Fibroblast of gingiva (primary cell): ENCODE results near the gene DNAH6.
A peak's percentile ranks its signal among the peaks of the same experiment; 100 is the strongest.

Experiments
- DNase-seq: peaks from one replicate; pipeline ENCODE4 v3.0.0-alpha.2; 2011; ENCODE audit warnings: low read depth

DNAH6 gene

DNA sequence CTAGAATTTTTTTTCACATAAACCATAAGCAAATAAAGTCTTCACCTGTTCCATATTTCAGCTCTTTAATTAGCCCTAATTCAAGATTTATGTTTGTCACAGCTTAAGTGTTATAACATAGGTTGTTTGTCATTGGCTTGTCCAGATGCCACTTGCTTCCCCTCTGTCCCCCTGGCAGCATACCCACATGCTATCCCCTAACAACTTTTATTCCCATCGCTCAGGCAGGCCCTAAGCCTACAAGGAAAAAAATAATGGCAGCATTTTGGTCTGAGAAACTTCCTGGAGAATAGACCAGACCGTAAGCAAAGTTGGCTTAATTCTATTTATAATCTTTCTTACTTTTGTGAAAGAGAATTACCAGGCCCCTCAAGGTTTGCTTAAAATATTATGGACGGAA lies 173.9 kb downstream of the DNAH6 start:
- no peak for DNase-seq

DNA sequence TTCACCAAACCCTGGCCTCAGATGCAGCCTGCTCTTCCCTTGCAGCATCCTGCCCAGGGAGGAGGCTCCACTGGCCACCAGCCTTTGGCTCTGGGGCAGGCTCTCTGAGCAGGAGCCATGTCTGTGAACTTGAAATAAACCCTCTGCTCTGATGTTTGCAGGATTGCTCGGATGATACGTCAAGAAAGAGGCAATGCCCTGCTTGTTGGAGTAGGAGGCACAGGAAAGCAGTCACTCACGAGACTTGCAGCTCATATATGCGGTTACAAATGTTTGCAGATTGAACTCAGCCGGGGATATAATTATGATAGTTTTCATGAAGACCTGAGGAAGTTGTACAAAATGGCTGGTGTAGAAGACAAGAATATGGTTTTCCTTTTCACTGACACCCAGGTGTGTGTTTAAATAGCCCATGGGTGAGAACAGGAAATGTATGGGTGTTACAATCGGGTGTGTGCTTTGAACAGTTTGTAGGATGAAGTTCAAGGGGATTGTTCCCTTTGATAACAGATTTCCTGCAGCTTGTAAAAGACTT lies 177.9 kb downstream of the DNAH6 start:
- DNase-seq = no peak

DNA sequence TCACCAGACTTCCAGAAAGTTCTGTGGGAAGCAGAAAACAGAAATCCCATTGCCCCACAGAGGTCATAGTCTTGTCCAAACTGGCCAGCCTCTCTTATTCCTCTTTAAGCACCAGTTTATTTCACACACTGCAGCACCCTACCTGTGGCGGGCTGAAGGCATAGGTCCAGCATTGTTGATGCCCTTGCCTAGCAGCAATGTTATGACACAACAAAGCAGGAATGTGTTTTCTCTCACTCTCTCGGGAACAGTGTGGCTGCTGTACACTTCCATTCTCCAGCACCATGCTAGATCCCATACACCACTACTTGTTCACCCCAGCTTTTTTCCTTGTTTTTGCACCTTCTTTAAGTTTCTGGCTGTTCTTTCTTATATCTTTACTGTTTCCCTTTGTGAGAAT lies 181.6 kb downstream of the DNAH6 start:
- DNase-seq = no peak

DNA sequence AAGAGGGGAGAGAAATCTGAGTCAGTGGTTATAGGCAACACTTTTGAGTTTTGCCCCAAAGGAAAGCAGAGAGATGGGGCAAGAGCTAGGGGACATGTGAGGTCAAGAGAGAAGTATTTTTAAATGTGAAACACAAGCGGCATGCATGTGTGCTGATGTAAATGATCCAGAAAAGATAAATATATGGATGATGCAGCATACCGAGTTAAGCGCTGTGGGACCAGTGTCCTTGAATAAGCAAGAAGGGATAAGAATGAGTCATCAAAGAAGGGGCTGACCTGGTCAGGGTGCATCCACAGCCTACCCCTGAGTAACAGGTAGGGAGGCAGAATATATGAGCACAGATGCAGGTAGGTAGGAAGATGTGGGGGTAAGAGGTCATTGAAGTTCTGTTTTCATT lies 183.7 kb downstream of the DNAH6 start:
- DNase-seq = peak; percentile 61

DNA sequence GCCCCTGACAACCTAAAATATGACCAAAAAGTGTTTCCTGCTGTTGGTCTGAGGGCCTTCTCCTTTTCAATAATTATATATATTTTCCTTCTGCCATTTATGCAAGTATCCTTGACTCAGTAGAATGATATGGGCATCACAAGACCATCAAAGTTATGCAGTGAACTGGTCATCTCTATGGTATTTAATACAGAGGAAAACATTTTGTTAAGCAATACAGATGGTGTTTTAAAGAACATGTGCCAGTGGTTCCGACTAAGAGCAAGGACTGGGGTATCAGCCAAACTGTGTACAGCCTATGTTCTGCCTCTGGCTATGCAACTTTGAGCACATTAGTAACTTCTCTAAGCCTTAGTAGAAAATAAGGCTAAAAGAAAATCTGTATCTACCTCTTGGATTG lies 185.6 kb downstream of the DNAH6 start:
- DNase-seq = peak; percentile 97

DNA sequence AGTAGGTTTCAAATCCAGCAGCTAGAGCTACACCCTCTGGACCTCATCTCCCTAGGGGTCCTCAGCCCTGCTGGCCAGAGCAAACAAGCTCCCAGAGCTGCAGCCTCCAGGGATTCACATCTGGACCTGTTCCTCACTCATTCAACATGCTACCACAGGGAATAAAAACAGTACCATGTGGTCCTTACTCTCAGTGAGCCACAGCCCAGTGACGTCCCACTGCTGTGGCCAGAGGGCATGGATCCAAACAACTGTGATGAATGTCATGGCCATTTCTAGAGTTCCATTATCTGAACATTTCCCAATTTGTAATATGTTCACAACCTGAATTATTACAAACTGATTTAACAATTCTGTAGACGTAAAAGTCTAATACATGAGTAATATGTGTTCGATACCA lies 186.6 kb downstream of the DNAH6 start:
- peak; percentile 9 for DNase-seq

DNA sequence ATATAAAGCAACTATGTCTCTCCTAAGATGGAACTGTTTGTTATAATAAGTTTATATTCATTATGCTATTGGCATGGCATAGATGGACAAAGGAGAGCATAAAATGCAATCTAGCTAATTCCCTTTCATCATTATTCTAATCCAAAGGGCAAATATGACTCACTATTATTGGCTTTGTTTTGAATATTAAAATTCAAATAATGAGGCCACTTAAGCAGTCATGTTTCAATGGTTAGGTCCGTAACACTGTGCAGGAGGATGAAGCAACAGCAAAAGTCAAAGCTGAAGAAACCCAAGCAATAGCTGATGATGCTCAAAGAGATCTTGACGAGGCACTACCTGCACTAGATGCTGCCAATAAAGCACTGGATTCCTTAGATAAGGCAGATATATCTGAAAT lies 187.5 kb downstream of the DNAH6 start:
- peak; percentile 61 for DNase-seq

DNA sequence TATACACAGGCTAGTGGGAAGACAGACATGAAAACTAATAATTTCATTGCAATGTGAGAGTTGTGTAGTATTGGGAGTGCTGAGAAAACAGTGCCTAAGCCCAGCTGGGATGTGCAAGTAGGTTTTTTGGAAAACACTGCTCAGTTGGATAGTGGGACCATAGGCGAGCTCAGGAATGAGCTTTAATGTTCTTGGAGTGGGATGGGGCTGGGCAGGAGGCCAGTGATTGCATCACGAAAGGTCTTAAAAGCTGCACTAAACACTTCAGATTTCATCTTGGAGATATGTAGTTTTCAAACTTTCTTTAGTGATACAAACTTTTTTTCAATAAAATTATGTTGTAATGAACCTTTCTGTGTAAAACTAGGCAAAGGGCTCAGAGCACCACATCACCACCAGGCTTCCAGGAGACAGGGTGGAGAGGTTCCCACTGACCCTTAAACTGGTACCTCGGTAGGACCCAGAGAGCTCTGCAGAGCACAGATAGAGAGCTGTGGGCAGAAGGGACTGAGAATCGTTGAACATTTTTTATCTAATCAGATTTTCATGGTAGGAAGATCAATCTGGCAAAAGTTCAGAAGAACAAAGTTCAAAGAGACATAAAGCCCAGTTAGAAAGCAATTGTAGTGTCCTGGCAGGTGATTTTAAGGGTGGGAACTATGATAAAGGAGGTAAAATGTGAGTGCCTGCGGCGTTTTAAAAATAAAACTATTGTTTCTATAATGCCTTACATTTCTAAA lies 188.4 kb downstream of the DNAH6 start:
- DNase-seq = no peak

DNA sequence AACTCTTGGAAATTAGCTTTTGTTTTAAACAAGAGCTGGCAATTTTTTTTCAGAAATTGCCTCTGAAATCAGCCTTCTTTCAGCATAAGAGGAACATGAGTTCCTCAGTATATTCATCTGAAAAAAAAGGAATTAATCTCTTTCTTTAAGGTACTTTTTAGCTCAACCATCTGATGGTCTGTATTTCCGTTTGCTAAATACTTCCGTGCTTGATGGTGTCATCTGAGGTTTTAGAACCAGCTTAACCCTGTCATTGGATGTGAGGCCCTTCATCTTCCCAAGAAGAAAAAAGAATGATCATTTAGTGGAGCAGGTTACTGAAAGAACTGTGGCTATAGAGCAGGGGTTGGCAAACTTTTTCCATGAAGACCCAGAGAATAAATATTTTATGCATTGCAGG lies 189.6 kb downstream of the DNAH6 start:
- DNase-seq = no peak

DNA sequence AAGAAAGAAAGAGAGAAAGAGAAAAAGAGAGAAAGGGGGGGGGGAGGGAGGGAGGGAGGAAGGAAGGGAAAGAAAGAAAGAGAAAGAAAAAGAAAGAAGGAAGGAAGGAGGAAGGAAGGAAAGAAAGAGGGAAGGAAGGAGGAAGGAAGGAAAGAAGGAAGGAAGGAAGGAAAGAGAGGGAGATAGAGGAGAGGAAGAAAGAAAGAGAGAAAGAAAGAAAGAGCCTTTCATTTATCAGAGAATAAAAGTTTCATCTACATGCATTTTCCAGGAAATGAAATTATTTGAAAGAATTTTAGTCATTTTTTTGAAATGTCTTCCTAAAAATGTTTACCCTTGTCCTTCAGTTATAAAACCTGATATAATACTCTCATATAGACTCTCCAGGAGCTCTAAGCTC lies 192.1 kb downstream of the DNAH6 start:
- no peak for DNase-seq

DNA sequence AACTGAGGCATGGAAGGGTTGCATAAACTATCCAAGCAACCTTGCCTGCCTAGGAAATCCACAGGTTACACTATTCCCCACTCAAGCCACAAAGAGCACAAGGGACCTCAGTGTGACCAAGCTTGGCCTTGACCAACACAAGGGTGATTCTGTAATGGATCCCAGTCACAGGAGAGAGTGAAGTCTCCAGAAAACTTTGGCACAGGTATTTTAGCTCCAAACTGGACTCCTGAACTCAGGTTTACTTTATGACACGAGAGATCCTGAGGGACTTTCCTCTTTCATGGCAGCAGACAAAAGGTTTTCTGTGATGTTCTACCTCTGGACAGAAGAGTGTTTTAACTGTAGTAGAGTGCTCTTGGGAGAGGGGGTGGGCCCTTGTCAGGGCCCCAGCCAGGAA lies 195.4 kb downstream of the DNAH6 start:
- DNase-seq = no peak

DNA sequence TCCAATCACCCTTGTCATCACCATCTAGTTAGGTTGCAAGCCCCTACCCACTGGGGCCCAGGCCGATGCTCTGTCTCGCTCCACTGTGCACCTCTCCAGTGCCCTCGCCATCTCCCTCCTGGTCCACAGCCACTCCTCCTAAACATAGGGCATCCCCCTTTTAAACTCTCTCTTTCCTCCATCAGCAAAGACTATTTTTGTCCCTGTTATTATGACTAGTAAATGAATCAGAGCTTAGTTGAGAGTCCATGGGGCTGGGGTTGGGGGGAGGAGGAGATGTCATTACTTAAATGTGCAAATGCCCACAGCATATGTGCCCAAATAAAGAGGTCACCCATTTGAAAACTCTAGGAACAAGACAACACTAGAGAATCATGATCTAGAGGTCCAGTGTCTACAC lies 197.1 kb downstream of the DNAH6 start:
- DNase-seq = no peak

DNA sequence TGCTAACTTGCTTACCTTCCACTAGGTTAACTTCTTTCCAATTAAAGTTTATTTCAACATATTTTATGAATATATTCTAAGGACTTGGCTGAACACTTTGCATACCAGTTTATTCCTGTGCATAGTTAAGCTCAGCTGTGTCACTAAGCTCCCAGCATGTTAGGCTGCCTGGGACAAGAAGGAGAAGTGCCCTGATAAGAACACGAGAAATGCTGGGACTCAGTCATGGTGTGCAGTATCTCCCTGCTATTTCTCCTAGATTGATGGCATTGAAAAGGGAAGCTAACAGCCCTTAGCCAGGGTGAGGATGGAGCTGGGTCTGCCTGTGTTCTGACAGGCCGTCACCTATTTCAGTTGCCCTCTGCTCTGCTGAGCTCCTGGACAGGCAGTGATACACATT lies 200.3 kb downstream of the DNAH6 start:
- no peak for DNase-seq

DNA sequence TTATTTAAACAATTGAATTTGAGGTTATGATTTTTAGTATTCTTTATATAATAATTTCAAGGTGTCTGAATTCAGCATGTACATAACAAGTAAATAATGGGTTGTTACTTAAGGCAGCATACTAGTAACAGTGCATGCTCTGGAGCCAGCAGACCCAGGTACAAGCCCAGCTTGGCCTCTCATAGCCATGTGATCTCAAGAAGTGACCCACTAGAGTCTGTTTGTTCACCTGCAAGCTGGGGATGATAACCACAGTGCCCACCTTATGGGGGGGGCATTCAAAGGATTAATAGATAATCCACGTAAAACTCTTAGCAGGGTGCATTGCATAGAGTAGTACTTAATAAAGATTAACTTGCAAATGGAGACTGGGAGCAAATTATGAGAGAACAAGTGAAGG lies 201.0 kb downstream of the DNAH6 start:
- DNase-seq = no peak

DNA sequence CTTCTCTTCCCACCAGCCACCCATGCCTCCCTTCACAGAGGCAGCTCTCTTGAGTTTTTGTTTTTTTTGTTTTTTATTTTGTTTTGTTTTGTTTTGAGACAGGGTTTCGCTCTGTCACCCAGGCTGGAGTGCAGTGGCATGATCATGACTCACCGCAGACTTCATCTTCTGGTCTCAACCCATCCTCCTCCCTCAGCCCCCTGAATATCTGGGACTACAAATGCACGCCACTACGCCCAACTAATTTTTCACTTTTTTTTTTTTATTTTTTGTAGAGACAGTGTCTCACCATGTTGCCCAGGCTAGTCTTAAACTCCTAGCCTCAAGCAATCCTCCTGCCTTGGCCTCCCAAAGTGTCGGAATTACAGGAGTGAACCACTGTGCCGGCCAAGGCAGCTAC lies 203.1 kb downstream of the DNAH6 start:
- DNase-seq = no peak

DNA sequence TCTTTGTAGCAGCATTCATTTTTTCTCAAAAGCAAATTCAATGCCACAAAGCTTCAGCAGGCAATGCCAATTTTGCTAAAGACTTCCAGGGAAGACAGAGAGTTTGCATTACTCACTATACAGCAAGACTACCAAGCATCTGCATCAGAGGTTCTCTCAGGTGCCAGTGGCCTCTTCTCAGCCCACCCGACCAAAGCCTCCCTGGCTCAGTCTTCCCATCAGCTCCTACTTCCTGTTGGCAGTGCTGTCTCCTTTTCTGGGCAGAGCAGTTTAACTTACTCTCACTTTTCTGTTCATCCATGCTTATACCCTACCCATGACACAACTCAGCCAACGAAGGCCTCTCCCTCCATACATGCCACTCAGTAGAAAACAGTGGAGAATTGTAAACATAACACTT lies 207.5 kb downstream of the DNAH6 start:
- no peak for DNase-seq

DNA sequence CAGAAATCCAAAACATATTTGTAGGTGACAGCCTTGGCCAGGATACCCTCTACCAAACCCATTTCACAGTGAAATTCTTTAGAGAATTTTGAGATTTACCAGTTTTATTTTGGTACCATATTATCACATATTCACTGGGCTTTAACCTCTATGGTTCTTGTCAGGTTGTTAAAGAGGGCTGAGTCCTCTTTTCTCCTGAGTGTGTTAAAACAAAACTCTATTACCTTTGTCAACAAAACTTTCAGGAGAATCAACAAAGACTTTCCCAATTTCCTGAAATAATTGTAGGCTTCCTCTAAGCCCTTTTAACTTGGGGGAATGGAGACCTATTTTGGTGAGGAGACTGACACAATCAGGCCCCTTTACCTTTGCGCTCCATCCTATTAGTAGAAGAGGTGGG lies 209.4 kb downstream of the DNAH6 start:
- DNase-seq = no peak

DNA sequence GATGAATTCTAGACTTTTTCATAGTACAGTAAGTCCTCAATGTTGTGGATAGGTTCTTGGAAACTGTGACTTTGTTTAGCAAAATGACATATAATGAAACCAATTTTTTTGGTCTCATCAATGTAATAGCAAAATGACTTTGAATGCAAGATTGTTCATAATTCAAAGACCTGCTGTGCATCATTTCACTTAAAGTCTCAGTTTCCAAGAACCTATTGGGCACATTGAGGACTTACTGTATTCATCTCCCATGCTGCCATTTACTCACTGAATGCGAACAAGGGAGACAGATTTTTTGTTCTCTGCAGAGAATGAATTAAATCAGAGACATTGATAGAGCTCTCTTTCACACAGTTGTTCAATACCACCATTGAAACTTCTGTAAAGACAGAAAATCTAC lies 211.0 kb downstream of the DNAH6 start:
- no peak for DNase-seq

DNA sequence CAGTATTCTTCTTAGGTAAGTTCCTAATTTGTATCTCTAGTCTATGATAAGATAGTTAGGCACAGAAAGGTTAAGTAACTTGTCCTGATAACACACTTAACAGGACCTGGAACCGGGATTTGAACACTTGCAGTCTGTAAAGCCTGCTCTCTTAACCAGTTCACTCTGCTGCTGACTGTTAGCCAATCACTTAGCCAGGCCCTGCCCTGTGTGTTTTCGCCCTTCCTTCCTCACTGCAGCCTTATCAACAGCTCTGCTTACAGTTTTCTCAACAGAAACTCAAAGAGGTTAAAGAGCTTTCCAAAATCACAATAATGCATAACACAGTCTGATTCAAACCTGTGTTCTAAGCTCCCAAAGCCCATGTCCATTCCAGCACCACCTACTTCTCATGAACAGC lies 212.9 kb downstream of the DNAH6 start:
- no peak for DNase-seq

DNA sequence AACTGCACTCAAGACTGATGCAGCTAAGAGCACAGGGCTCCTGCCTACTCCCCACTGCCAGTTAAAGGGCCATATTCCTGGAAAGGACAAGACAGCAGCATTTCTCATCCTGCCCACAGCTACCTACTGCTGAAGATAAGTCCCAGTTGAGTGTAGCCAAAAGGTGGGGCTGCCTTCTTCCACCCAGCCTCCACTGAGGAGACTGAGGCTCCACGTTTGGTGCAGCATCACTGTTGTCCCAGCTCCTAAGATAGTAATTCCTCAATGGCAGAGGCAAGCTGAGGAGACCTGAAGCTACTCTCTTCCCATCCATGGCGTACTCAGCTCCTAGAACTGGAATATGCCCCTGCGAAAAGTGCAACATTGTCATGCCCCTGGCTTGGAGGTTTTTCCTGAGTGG lies 214.9 kb downstream of the DNAH6 start:
- no peak for DNase-seq

DNA sequence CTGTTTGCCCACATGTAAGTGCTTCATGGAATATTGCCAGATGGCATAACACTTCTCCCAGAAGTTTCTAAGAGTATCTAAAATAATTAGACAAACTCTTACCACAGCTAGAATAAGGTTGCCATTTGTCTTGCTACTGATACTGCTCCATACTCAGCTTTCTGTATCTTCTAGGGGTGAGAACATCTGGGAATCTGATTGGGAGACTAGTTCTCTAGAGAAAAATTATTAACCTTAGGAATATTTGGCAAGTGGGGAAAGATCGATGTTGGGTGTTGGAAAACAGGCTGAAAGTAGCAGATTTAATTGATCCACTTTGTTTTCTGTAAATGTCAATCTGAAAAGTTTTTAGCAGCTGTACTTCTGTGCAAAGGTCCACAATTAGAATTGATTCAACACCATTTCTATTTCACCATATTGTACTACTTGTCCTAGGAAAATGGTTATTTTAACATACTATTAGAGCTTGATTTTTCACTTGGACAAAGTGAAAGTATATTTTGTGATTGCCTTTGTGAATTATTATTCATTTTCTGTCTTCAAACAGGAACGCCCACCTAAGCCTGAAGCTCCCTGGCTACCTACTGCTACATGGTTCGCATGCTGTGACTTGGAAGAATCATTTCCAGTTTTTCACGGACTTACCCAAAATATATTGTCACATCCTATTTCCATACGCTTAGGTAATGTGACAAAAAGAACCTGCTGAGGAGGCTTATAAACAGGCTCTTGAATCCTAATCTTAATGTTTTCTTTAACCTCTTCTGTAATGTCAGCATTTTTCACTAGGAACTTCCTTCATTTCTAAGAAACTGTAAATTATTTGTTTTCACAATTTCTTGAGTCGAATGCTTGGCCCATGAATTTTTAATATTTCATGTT lies 216.8 kb downstream of the DNAH6 start:
- DNase-seq = peak; percentile 5

DNA sequence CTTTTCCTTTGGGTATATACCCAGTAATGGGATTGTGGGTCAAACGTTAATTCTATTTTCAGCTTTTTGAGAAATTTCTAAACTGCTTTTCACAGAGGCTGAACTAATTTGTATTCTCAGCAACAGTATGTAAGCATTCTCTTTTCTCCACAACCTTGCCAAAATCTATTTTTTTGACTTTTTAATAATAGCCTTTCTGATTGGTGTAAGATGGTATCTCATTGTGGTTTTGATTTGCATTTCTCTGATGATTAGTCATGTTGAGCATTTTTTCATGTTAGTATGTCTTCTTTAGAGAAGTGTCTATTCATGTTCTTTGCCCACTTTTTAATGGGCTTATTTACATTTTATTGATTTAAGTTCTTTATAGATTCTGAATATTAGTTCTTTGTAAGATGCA lies 219.1 kb downstream of the DNAH6 start:
- DNase-seq = peak; percentile 3

DNA sequence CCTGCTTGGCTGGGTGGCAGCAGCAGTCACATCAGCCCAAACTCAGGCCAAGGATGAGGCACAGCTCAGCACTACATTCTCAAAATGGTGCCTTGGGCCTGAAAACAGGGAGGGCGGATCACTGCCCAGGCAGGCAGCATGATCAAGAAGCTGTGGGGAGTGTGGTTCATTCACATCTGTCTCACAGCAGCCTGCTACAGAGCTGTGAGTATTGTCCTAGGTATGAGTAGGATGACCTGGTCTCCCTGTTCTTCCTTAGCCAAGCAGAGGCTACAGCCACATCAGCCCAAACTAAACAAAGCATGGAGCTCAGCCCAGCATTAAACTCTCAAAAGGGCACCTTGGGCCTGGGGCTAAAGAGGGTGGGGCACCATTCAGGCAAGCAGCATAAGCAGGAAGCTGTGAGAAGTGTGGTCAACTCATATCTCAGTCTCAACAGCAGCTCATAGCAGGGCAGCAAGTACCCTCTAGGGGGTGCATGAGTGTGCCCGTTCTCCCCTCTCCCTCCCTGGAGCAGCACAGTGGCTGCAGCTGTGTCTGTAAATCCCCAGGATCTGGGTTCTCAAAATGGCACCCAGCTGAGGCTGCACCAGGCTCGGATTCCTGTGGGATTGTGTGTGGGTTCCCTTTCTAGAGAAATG lies 225.0 kb downstream of the DNAH6 start:
- peak; percentile 11 for DNase-seq
